ENCODE data around the gene DRD2.

The DRD2 gene

DNA sequence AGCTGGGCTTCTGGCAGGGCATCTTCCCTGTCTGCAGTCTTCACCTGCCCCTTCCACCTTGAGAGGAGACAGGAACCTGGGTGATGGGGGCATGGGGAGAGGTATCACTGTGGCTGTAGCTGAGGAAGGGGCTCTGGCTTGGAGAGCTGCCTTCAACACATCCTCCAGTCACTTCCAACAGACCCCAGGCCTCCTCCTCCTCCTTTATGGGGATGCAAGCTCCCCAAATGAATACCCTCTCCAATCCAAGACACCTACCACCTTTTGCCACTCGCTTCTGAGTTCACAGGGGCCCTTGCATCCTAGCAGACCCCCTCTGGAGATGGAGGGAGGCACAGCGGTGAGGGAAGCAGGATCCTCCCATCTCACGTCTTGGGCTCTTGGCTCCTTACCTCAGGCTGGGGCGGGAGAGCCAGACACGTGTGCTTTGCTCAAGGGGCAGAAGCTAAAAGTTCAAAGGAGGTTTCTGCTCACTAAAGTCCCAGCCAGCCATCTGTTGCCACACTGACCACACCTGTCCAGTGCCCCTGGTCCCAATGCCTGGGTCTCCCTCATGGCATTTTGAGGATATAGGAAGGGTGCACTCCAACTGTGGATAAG lies 74.5 kb downstream of the DRD2 start:
- no peak for DNase-seq (ENCODE audit: low read depth, low spot score)

GRCh38 chr11:113398669-113399430 lies 76.3 kb downstream of the DRD2 start:
- no peak for DNase-seq (ENCODE audit: low read depth, low spot score)

DNA sequence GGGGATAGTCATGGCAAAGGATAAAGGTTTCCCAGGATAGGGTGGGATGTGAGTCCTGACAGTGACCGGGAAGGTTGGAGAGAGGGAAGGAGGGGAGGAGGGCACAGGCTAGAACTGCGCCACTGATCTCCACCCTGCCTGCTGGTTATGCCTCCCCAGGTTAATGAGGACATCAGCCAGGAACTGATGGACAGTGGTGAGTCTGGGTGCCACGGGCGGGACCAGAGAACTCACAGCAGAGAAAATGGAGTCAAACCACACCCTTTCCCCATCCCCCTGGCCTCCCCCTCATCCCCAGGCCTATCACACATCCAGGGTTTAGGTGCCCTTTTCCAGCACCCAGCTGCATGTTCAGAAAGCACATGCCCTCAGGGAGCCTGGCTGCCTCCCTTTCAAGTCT lies 77.4 kb downstream of the DRD2 start:
- no peak for DNase-seq (ENCODE audit: low read depth, low spot score)

GRCh38 chr11:113397212-113397611 lies 78.0 kb downstream of the DRD2 start:
- no peak for DNase-seq (ENCODE audit: low read depth, low spot score)

GRCh38 chr11:113396690-113397089 lies 78.5 kb downstream of the DRD2 start:
- no peak for DNase-seq (ENCODE audit: low read depth, low spot score)

GRCh38 chr11:113395782-113396336 lies 79.3 kb downstream of the DRD2 start:
- DNase-seq (ENCODE audit: low read depth, low spot score) = no peak

DNA sequence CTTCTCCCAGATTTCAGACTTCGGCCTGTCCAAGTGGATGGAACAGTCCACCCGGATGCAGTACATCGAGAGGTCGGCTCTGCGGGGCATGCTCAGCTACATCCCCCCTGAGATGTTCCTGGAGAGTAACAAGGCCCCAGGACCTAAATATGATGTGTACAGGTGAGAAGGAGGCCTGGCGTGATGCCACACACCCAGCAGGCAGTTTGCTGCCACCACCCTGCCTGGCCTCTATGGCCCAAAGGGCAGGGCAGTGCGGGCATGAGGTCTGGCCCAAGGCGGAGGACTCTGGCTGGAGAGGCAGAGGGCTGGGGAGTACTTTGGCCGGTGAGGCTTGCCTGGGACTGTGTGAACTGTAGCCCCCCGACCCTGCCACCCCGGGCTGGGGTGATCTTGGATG lies 80.3 kb downstream of the DRD2 start:
- no peak for DNase-seq (ENCODE audit: low read depth, low spot score)

DNA sequence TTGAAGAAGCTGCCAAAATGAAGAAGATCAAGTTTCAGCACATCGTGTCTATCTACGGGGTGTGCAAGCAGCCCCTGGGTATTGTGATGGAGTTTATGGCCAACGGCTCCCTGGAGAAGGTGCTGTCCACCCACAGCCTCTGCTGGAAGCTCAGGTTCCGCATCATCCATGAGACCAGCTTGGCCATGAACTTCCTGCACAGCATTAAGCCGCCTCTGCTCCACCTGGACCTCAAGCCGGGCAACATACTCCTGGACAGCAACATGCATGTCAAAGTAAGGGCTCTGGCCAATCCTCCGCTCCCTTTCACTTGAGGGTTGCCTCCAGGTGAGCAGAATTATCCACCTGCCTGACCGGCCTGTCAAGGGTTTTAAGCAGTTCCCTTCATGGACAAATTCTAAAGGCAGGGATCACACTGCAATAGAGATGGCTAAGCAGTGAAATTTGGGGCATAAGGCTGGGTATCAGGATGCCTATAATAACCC lies 81.7 kb downstream of the DRD2 start:
- no peak for DNase-seq (ENCODE audit: low read depth, low spot score)

DNA sequence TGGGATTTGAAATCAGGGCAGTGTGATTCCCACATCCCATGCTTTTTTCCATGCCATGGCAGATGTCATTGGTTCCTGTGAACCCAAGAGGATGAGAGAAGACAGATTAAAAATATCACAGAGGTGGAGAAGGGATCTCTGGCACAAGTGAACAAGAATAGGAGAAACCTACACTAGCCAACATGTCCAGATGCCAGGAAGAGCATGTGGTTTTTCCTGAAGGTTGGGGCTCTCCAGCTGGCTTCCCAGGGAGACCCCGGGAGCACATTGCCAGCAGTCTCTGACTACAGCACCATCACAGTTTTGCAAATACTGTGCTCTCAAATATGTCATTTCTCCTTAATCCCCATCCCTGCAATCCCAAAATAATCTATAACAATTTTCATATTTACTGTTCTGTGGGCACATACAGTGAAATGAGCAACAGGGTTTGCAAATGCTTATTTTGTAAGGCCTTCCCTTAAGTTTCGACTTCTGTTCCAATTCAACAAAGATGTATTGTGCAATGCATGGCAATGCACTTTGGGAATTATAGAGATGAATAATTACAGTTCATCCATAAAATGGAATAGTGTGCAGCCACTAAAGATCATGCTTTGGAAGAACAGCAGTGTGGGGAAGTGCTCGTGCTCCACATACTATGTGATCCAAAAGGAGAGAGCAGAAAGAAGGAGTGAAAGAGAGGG lies 82.8 kb downstream of the DRD2 start:
- no peak for DNase-seq (ENCODE audit: low read depth, low spot score)

DNA sequence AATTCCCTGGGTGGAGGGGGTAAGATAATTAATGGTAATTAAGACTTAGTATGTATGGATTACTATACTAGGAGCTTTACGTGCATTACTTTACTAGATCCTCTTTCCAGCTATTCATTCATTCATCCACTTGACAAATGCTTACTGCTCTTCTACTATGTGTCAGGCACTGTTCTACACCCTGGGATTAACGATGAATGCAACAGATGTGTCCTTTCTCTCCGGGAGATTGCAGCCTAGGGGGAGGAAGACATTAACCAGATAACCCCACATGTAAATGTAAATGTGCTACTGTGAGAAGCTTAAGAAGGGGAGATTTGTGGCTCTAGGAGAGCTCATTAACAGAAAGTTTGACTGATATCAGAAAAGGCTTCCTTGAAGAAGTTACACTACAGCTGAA lies 85.9 kb downstream of the DRD2 start:
- DNase-seq (ENCODE audit: low read depth, low spot score) = no peak

GRCh38 chr11:113387605-113388211 lies 87.5 kb downstream of the DRD2 start, which contains the start of gene ANKK1:
Gene ANKK1 (plus strand): TSS chr11:113387779. CDS start chr11:113387885, 106 bp downstream.
- peak; percentile 43 for DNase-seq (ENCODE audit: low read depth, low spot score)

GRCh38 chr11:113386866-113387265 lies 88.3 kb downstream of the DRD2 start:
- no peak for DNase-seq (ENCODE audit: low read depth, low spot score)

DNA sequence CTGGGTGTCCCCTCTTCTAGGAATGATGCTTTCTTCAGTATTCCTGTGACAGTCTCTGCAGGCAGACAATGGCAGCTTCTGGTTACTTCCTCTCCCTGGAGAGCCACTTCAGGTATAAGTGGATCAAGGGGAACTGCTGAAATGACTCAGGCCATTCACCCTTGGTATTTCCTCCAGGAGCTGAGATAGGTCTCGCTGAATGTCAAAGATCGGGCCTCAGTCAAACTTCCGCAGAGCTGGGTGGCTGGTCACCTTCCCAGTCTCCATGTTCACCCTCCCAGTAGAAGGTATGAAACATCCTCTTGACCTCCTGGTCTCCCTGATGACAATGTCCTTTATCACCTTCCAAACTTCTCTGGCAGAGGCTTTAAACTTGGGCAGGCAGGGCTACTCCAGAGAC lies 89.4 kb downstream of the DRD2 start:
- no peak for DNase-seq (ENCODE audit: low read depth, low spot score)

- peak; percentile 85 for DNase-seq (ENCODE audit: low read depth, low spot score)
Observed at GRCh38 chr11:113384551-113384950, 90.6 kb downstream of the DRD2 start.

DNA sequence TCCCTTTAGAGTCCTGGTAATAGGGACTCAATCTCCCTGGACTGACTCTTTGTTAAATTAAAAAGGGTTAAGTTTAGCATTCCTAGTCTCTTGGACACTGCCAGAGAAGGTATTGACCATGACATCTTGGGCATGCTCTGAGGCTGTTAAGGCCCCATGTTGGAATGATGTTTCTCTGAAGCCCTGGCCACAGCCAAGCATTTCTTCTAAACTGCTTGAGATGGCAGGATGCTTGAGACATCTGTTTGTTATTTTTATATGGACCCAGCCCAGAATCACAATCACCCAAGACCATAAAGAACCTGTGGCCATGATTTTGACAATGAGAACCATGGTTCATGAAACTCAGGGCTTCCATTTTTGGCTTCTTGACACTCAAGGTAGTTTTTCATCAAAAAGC lies 93.1 kb downstream of the DRD2 start:
- DNase-seq (ENCODE audit: low read depth, low spot score) = no peak

DNA sequence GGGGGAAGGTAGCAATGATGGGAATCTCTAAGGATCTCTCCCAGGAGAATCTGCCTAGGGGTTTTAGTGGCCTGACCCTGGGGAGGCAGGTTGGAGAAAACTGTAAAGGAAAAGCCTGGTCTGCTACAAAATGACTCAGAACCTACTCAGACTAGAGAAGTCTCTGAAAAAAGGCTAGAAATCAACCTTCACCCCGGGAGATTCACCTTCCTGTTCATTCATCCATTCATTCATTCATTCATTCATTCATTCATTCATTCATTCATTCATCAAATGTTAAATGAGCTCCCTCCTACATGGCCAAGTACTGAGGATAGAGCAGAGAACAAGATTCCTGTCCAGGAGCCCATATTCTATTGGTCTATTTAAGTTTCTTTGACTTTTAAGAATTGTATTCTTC lies 96.5 kb downstream of the DRD2 start:
- no peak for DNase-seq (ENCODE audit: low read depth, low spot score)

- peak; percentile 36 for DNase-seq (ENCODE audit: low read depth, low spot score)
Observed at GRCh38 chr11:113377681-113378412, 97.4 kb downstream of the DRD2 start.

DNA sequence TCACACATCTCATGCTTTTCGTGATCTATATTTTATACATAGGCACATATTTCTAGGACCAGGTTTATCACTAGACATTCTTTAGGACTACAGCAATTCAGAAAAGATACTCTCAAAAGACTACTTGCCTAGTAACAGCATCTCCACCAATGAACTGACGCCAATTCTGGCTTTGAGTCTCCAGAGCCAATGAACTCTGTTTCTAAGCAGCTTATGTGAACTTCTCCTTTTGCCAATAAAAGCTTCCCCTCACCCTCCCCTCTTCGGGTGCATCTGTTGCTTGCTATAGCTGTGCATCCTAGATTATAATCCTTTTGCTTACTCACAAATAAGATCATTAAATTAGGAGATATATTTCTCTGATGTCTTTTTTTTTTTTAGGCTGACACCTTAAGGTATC lies 99.0 kb downstream of the DRD2 start:
- DNase-seq (ENCODE audit: low read depth, low spot score) = peak; percentile 10

- DNase-seq (ENCODE audit: low read depth, low spot score) = no peak
Observed at GRCh38 chr11:113375402-113375801, 99.8 kb downstream of the DRD2 start.

- no peak for DNase-seq (ENCODE audit: low read depth, low spot score)
Observed at GRCh38 chr11:113373981-113374560, 101.1 kb downstream of the DRD2 start.

DNA sequence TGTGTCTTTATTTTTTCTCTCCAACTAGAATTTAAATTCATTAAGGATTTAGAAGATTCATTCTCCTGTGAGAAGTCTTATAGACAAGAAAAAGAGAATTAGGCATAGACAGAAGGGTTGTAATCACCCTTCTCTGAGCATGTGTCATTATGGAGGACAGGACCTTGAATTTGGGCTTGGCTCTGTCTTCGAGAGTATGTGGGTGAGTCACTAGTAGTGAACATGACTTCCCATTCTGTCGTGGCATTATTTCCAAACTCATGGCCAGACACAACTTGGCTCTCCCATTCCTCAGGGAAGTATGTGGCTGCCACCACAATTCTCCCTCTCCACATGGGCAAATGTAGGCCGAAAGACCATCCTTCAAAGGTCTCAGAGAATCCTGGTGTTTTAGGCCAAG lies 101.9 kb downstream of the DRD2 start:
- peak; percentile 47 for DNase-seq (ENCODE audit: low read depth, low spot score)

Measured in astrocyte of the hippocampus (primary cell).